NCI-H1092 treated with DMSO at 0.1 percent for 48 hours (cell line): ENCODE data around the gene AP5S1.
"Not testable (repeated sequence)": the region's sequence is repeated elsewhere in the genome, so short reads cannot be mapped to it uniquely, and the experiment has no call there.

Experiments
- DNase-seq: peaks from one replicate; lab custom pipeline; 2025; lab: John Stamatoyannopoulos, UW

AP5S1 gene

GRCh38 chr20:3812975-3813847 lies 7.1 kb upstream of the AP5S1 start:
- DNase-seq = no peak

- DNase-seq = no peak
Measured at GRCh38 chr20:3813848-3814581, 6.3 kb upstream of the AP5S1 start.

GRCh38 chr20:3814928-3815495 lies 5.3 kb upstream of the AP5S1 start:
- no peak for DNase-seq

GRCh38 chr20:3815703-3816315 lies 4.5 kb upstream of the AP5S1 start:
- no peak for DNase-seq

GRCh38 chr20:3818155-3819151 lies 1.9 kb upstream of the AP5S1 start:
- peak; percentile 72 for DNase-seq

- no peak for DNase-seq
Measured at GRCh38 chr20:3819411-3820047, 818 bp upstream of the AP5S1 start.

GRCh38 chr20:3820901-3821727 lies 767 bp downstream of the AP5S1 start:
- DNase-seq = no peak

GRCh38 chr20:3821996-3822395 lies 1.6 kb downstream of the AP5S1 start:
- no peak for DNase-seq

- DNase-seq = no peak
Measured at GRCh38 chr20:3823881-3824280, 3.5 kb downstream of the AP5S1 start.

GRCh38 chr20:3825526-3825925 lies 5.2 kb downstream of the AP5S1 start:
- DNase-seq = no peak

GRCh38 chr20:3826420-3826819 lies 6.1 kb downstream of the AP5S1 start:
- DNase-seq = no peak

GRCh38 chr20:3828798-3829197 lies 8.5 kb downstream of the AP5S1 start:
- DNase-seq = no peak

GRCh38 chr20:3829891-3830290 lies 9.5 kb downstream of the AP5S1 start:
- DNase-seq = not testable (repeated sequence)

GRCh38 chr20:3836132-3836531 lies 15.8 kb downstream of the AP5S1 start:
- DNase-seq = no peak

GRCh38 chr20:3839328-3839727 lies 19.0 kb downstream of the AP5S1 start:
- no peak for DNase-seq

GRCh38 chr20:3840201-3840600 lies 19.9 kb downstream of the AP5S1 start:
- not testable (repeated sequence) for DNase-seq

- DNase-seq = no peak
Measured at GRCh38 chr20:3842348-3842930, 22.1 kb downstream of the AP5S1 start.

- DNase-seq = no peak
Measured at GRCh38 chr20:3843490-3843889, 23.1 kb downstream of the AP5S1 start.

- not testable (repeated sequence) for DNase-seq
Measured at GRCh38 chr20:3843990-3844619, 23.8 kb downstream of the AP5S1 start.
